H1 (cell line): ENCODE results near the gene ADARB2. TPM values are rescaled to one million over a fixed set of nuclear protein-coding genes. Genes with fewer than 3 reads are reported as not detected.

Source experiments
- polyA plus RNA-seq, 7 experiments: library from polyadenylated mRNA; depleted of rRNA in 3 of 7; stranded (reverse) in 5 of 7; unstranded in 2 of 7; fragments of >200 nt in 5 of 7; fragments of 200-250 nt in 2 of 7; gene quantifications; 1 replicate in 5 of 7; 2 replicates in 1 of 7; 4 replicates in 1 of 7; pipeline versions ENCODE4 v1.2.1 to v1.2.3, GENCODE V29; 2011 to 2013; ENCODE audit warnings: missing spikeins in 2 of 7, mixed read lengths in 2 of 7
- total RNA-seq: library from RNA; stranded (reverse); fragmentation: NEBNext Ultra II Directional; extraction: Animal tissue kit (Norgen Biotek cat#: 25700); gene quantifications from 2 replicates; pipeline ENCODE4 v1.2.1, GENCODE V29; 2021
- TF ChIP-seq, protein P1 (sequence below): fragments of 300-600 bp; sonication (generic); IDR thresholded peaks from 2 replicates; pipeline ENCODE4 v1.7.1; 2012; ENCODE audit warnings: low read length, moderate library complexity, mild to moderate bottlenecking, inconsistent platforms; ENCODE audit not compliant: insufficient replicate concordance

The ADARB2 gene
- total and polyA plus RNA-seq, 2 of the 8 experiments (the other 6 are each of a cell fraction or from before 2014, with no cell fraction given) = 2.2 to 2.8 TPM

DNA sequence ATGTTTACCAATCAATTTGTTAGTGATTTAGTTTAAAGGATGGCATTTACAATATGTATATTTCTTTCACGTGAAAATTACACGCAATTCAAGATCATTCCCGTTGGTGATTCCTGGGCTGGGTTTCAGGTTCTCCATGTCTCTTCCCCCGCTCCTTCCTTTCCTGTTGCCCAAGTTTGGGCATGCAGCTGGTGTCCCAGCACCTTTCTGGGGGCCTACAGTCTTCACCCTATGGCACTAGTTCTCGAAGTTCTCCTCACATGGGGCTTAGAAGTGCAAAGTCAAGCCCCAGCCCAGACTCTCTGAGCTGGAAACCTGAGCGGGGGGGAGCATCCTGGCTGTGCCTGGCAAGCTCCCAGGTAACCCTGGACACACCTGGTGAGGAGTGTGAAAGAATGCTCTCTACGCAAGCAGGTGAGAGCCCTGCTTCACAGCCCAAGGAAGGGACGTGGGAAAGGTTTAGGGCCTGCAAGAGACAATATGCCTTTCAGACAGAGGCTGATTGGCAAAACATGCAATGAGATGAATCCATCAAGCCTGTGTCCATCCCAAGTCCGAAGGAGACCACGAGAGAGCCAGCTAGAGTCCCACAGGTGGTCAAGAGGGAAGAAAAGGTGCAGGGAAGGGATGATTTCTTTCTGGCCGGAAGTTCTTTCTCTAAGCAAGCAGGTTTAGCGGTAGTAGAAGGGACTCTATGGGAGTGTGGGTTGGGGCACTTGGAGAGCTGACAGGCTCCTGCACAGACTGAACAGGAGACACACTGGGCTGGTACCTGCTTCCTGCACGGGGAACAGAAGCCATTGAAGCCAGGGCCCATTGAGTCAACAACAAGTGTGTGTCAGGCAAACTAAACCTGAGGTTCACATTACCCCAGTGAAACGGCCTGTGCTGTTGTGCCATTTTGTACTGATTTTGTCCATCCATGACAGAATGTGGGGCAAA is 131.1 kb downstream of the ADARB2 start (continued):
- TF ChIP-seq, protein P1, sequence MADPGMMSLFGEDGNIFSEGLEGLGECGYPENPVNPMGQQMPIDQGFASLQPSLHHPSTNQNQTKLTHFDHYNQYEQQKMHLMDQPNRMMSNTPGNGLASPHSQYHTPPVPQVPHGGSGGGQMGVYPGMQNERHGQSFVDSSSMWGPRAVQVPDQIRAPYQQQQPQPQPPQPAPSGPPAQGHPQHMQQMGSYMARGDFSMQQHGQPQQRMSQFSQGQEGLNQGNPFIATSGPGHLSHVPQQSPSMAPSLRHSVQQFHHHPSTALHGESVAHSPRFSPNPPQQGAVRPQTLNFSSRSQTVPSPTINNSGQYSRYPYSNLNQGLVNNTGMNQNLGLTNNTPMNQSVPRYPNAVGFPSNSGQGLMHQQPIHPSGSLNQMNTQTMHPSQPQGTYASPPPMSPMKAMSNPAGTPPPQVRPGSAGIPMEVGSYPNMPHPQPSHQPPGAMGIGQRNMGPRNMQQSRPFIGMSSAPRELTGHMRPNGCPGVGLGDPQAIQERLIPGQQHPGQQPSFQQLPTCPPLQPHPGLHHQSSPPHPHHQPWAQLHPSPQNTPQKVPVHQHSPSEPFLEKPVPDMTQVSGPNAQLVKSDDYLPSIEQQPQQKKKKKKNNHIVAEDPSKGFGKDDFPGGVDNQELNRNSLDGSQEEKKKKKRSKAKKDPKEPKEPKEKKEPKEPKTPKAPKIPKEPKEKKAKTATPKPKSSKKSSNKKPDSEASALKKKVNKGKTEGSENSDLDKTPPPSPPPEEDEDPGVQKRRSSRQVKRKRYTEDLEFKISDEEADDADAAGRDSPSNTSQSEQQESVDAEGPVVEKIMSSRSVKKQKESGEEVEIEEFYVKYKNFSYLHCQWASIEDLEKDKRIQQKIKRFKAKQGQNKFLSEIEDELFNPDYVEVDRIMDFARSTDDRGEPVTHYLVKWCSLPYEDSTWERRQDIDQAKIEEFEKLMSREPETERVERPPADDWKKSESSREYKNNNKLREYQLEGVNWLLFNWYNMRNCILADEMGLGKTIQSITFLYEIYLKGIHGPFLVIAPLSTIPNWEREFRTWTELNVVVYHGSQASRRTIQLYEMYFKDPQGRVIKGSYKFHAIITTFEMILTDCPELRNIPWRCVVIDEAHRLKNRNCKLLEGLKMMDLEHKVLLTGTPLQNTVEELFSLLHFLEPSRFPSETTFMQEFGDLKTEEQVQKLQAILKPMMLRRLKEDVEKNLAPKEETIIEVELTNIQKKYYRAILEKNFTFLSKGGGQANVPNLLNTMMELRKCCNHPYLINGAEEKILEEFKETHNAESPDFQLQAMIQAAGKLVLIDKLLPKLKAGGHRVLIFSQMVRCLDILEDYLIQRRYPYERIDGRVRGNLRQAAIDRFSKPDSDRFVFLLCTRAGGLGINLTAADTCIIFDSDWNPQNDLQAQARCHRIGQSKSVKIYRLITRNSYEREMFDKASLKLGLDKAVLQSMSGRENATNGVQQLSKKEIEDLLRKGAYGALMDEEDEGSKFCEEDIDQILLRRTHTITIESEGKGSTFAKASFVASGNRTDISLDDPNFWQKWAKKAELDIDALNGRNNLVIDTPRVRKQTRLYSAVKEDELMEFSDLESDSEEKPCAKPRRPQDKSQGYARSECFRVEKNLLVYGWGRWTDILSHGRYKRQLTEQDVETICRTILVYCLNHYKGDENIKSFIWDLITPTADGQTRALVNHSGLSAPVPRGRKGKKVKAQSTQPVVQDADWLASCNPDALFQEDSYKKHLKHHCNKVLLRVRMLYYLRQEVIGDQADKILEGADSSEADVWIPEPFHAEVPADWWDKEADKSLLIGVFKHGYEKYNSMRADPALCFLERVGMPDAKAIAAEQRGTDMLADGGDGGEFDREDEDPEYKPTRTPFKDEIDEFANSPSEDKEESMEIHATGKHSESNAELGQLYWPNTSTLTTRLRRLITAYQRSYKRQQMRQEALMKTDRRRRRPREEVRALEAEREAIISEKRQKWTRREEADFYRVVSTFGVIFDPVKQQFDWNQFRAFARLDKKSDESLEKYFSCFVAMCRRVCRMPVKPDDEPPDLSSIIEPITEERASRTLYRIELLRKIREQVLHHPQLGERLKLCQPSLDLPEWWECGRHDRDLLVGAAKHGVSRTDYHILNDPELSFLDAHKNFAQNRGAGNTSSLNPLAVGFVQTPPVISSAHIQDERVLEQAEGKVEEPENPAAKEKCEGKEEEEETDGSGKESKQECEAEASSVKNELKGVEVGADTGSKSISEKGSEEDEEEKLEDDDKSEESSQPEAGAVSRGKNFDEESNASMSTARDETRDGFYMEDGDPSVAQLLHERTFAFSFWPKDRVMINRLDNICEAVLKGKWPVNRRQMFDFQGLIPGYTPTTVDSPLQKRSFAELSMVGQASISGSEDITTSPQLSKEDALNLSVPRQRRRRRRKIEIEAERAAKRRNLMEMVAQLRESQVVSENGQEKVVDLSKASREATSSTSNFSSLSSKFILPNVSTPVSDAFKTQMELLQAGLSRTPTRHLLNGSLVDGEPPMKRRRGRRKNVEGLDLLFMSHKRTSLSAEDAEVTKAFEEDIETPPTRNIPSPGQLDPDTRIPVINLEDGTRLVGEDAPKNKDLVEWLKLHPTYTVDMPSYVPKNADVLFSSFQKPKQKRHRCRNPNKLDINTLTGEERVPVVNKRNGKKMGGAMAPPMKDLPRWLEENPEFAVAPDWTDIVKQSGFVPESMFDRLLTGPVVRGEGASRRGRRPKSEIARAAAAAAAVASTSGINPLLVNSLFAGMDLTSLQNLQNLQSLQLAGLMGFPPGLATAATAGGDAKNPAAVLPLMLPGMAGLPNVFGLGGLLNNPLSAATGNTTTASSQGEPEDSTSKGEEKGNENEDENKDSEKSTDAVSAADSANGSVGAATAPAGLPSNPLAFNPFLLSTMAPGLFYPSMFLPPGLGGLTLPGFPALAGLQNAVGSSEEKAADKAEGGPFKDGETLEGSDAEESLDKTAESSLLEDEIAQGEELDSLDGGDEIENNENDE = no peak
